Measurements from ENCODE around the gene RPS27.

The RPS27 gene

GRCh38 chr1:153956997-153957715, 33.4 kb upstream of the RPS27 start:
- Histone ChIP-seq H3K27me3 (ENCODE audit: insufficient read depth, low read length) (no peaks in the 10 kb centered on the region), H3K9me2 (ENCODE audit: low read depth, low read length) (no peaks in the 10 kb centered on the region), H3K27ac (ENCODE audit: low read depth, low read length, poor library complexity, severe bottlenecking) (peak overlapping the region; percentile 47), H3K4me2 (ENCODE audit: low read length) (peak overlapping the region; percentile 86), H4K20me1 (ENCODE audit: insufficient read depth, low read length) (no peaks in the 10 kb centered on the region), H3K9ac (ENCODE audit: low read length) (peak overlapping the region; percentile 79), H3K4me3 (ENCODE audit: low read depth, low read length, poor library complexity, severe bottlenecking) (peak overlapping the region; percentile 74), H3F3A (ENCODE audit: insufficient read depth, low read length) (no peaks in the 10 kb centered on the region), H3K9me3 (ENCODE audit: low read length) (no peaks in the 10 kb centered on the region), H3K36me3 (ENCODE audit: insufficient read depth, low read length) (peaks cover 22% of the 10 kb centered on the region), H3K4me1 (ENCODE audit: insufficient read depth, low read length, severe bottlenecking) (peaks cover 35% of the 10 kb centered on the region), H3K79me2 (ENCODE audit: insufficient read depth, low read length) (peaks cover 24% of the 10 kb centered on the region), H2AFZ (ENCODE audit: low read length) (no peak overlapping the region)
- TF ChIP-seq EZH2 (IDR thresholded peaks at IDR 0.05; ENCODE audit: borderline replicate concordance, low read length) (no peak), CTCF (IDR thresholded peaks at IDR 0.05; ENCODE audit: low read length) (no peak)

GRCh38 chr1:153957744-153958110, 32.8 kb upstream of the RPS27 start:
- H2AFZ ChIP-seq (ENCODE audit: low read length) = no peak overlapping the region
- H3K9ac ChIP-seq (ENCODE audit: low read length) = peak overlapping the region; percentile 79
- H3K4me1 ChIP-seq (ENCODE audit: insufficient read depth, low read length, severe bottlenecking) = peaks cover 41% of the 10 kb centered on the region

GRCh38 chr1:153958111-153958960, 32.2 kb upstream of the RPS27 start, which contains the start of gene CRTC2:
Gene CRTC2, minus strand, starts transcription at chr1:153958612. Its CDS starts 115 bp downstream, at chr1:153958497.
- Histone ChIP-seq H3F3A (ENCODE audit: insufficient read depth, low read length) (no peaks in the 10 kb centered on the region), H3K4me3 (ENCODE audit: low read depth, low read length, poor library complexity, severe bottlenecking) (peak within 1 kb of the TSS; percentile 74), H3K9me2 (ENCODE audit: low read depth, low read length) (no peaks in the 10 kb centered on the region), H3K27me3 (ENCODE audit: insufficient read depth, low read length) (no peaks in the 10 kb centered on the region), H3K9ac (ENCODE audit: low read length) (peak within 1 kb of the TSS; percentile 79), H3K4me2 (ENCODE audit: low read length) (peak within 1 kb of the TSS; percentile 86), H3K79me2 (ENCODE audit: insufficient read depth, low read length) (peaks cover 24% of the 10 kb centered on the region), H4K20me1 (ENCODE audit: insufficient read depth, low read length) (no peaks in the 10 kb centered on the region), H3K27ac (ENCODE audit: low read depth, low read length, poor library complexity, severe bottlenecking) (peak within 1 kb of the TSS; percentile 47), H2AFZ (ENCODE audit: low read length) (no peak within 1 kb of the TSS), H3K9me3 (ENCODE audit: low read length) (no peaks in the 10 kb centered on the region), H3K36me3 (ENCODE audit: insufficient read depth, low read length) (peaks cover 14% of the 10 kb centered on the region; the same call in 1 of the 2 replicates), H3K4me1 (ENCODE audit: insufficient read depth, low read length, severe bottlenecking) (peaks cover 44% of the 10 kb centered on the region)
- 0 out of 2 replicates have a peak, but pooled peaks have one; percentile 20 for TF ChIP-seq CTCF (IDR thresholded peaks at IDR 0.05; ENCODE audit: low read length)
- no peak for TF ChIP-seq EZH2 (IDR thresholded peaks at IDR 0.05; ENCODE audit: borderline replicate concordance, low read length)

More at GRCh38 chr1:153957744-153958110, 32.8 kb upstream of the RPS27 start:
- H3K79me2 ChIP-seq (ENCODE audit: insufficient read depth, low read length) = peaks cover 24% of the 10 kb centered on the region
- H3K27me3 ChIP-seq (ENCODE audit: insufficient read depth, low read length) = no peaks in the 10 kb centered on the region
- H3K36me3 ChIP-seq (ENCODE audit: insufficient read depth, low read length) = peaks cover 17% of the 10 kb centered on the region; the same call in 1 of the 2 replicates
- peak overlapping the region; percentile 86 for H3K4me2 ChIP-seq (ENCODE audit: low read length)
- no peaks in the 10 kb centered on the region for H3F3A ChIP-seq (ENCODE audit: insufficient read depth, low read length)
- no peaks in the 10 kb centered on the region for H3K9me2 ChIP-seq (ENCODE audit: low read depth, low read length)
- H3K9me3 ChIP-seq (ENCODE audit: low read length) = no peaks in the 10 kb centered on the region
- no peaks in the 10 kb centered on the region for H4K20me1 ChIP-seq (ENCODE audit: insufficient read depth, low read length)
- peak overlapping the region; percentile 74 for H3K4me3 ChIP-seq (ENCODE audit: low read depth, low read length, poor library complexity, severe bottlenecking)
- H3K27ac ChIP-seq (ENCODE audit: low read depth, low read length, poor library complexity, severe bottlenecking) = peak overlapping the region; percentile 47
- TF ChIP-seq CTCF (IDR thresholded peaks at IDR 0.05; ENCODE audit: low read length) (no peak; the same call in 1 of the 2 replicates), EZH2 (IDR thresholded peaks at IDR 0.05; ENCODE audit: borderline replicate concordance, low read length) (no peak)
